HUES6 (cell line): ENCODE results near the gene AMN.
A peak's percentile ranks its signal among the peaks of the same experiment; 100 is the strongest.

Experiments
- H3K27ac ChIP-seq: 2 replicates; pipeline ENCODE4 v1.7.0; 2013; ENCODE audit warnings: low read depth, mild to moderate bottlenecking, low read length, inconsistent platforms
- H3K27me3 ChIP-seq: 2 replicates; pipeline ENCODE4 v1.6.1; 2013; ENCODE audit warnings: low read length; ENCODE audit not compliant: control insufficient read depth, insufficient read depth
- H3K36me3 ChIP-seq: 2 replicates; pipeline ENCODE4 v1.6.1; 2013; ENCODE audit warnings: low read length; ENCODE audit not compliant: control insufficient read depth, insufficient read depth
- H3K4me1 ChIP-seq: 2 replicates; pipeline ENCODE4 v1.6.1; 2013; ENCODE audit warnings: low read length; ENCODE audit not compliant: control insufficient read depth, insufficient read depth
- H3K4me3 ChIP-seq: 2 replicates; pipeline ENCODE4 v1.5.1; 2013; ENCODE audit warnings: low read depth, low read length
- H3K9ac ChIP-seq: one replicate; pipeline ENCODE4 v1.6.1; 2013; ENCODE audit warnings: mild to moderate bottlenecking, low read length
- H3K9me3 ChIP-seq: 2 replicates; pipeline ENCODE4 v1.6.1; 2013; ENCODE audit warnings: low read depth, low read length; ENCODE audit not compliant: control insufficient read depth, insufficient read depth

Gene AMN

DNA sequence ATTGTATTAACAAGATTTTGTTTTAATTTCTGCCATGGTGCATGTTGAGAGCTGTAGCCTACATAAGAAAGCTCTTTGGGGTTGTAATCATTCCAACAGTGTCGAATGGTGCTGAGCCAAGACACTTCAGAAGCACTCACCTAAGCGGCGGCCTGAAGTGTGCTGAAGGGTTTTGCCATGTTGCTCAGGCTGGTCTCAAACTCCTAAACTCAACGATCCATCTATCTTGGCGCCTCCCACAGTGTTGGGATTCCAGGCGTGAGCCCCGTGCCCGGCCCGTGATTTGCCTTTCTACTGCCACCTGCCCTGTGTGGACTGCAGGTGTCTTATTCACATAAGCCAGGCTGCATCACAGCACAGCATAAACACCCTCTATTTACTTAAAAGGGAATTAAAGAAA is 48.9 kb downstream of the AMN start:
- H3K27me3 ChIP-seq, result no peaks in the 10 kb centered on the region
- no peak overlapping the region for H3K27ac ChIP-seq
- H3K4me3 ChIP-seq, result no peak overlapping the region
- H3K36me3 ChIP-seq, result peaks cover 95% of the 10 kb centered on the region
- H3K9me3 ChIP-seq, result no peaks in the 10 kb centered on the region
- no peak overlapping the region for H3K9ac ChIP-seq
- no peaks in the 10 kb centered on the region for H3K4me1 ChIP-seq

DNA sequence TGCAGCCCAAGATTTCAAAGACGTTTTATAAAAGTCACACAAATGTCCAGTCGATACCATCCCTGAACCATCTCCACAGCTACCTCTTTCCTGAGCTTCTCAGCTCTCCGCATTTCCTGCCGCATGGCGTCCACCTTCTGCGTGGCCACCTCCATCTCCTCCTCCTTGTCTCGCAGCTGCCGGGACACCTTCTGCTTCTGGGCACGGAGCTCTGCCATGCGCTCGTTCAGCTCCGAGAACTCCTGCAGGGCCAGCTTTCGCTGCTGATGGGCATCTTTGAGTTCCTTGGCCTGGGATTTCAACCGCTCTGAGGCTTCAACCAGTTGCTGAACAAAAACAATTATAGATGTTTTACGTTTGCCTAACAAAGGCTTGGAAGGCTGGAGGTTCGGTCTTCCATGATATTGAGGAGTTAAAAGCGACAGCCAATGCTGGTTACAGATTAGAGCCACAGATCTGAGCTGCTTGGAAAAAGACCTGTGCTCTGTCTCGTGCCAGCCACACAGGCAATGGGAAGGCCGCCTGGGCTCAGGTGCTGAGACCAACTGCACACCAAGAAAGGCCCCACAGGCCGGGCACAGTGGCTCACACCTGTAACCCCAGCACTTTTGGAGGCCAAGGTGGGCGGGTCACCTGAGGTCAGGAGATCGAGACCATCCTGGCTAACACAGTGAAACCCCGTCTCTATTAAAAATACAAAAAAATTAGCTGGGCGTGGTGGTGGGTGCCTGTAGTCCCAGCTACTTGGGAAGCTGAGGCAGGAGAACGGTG is 49.6 kb downstream of the AMN start:
- H3K27me3 ChIP-seq, result no peaks in the 10 kb centered on the region
- no peak overlapping the region for H3K27ac ChIP-seq
- peaks cover 94% of the 10 kb centered on the region for H3K36me3 ChIP-seq
- no peak overlapping the region for H3K9ac ChIP-seq
- H3K9me3 ChIP-seq, result no peaks in the 10 kb centered on the region
- no peaks in the 10 kb centered on the region for H3K4me1 ChIP-seq
- no peak overlapping the region for H3K4me3 ChIP-seq

DNA sequence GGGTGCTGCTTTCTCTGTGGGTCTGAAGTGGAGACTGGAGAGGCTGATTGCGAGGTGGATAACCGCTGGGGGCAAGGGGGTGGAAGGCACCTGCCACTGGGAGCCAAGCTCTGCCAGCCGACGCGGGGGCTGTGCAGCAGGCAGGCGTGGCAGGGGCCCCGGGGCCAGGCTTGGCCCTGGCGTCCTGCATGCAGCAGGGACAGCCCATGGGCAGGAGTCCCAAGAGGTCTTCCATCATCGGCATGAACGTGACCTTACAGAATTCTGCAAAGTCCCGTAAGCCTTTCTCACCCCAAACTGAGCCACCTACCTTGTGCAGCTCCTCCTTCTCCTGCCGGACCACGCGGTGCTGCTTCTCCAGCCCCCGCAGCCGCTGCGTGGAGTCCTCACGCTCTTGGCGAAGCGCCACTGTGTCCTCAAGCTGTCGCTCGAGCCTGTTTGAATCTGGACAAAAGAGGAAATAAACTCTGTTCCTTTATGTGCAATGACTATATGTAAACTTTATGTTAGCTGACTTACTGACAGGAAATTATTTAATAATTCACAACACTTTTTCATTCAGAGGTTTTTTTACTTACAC is 51.3 kb downstream of the AMN start:
- H3K27me3 ChIP-seq, result no peaks in the 10 kb centered on the region
- no peak overlapping the region for H3K27ac ChIP-seq
- peaks cover 93% of the 10 kb centered on the region for H3K36me3 ChIP-seq
- no peak overlapping the region for H3K4me3 ChIP-seq
- no peaks in the 10 kb centered on the region for H3K9me3 ChIP-seq
- H3K9ac ChIP-seq, result no peak overlapping the region
- no peaks in the 10 kb centered on the region for H3K4me1 ChIP-seq

DNA sequence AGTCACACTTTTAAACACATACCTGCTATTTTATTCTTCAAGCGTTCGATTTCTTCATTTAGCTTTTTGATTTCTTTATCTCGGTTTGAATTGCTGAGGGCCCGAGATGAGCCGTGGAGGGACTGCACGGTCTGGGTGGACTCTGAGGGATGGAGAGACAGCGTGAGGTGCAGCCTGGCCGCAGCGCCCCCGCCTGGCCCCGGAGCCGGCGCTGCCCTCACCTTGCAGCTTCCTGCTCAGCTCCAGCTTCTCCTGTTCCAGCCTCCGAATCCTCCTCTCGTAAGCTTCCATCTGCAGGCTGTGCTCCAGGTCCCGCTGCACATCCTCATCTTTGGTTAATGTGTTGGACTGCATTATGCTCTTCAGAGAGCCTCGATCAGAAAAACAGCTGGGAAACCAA is 53.2 kb downstream of the AMN start:
- H3K36me3 ChIP-seq, result peaks cover 89% of the 10 kb centered on the region
- no peaks in the 10 kb centered on the region for H3K9me3 ChIP-seq
- no peak overlapping the region for H3K9ac ChIP-seq
- H3K4me1 ChIP-seq, result no peaks in the 10 kb centered on the region
- H3K27ac ChIP-seq, result no peak overlapping the region
- no peak overlapping the region for H3K4me3 ChIP-seq
- no peaks in the 10 kb centered on the region for H3K27me3 ChIP-seq

- H3K4me3 ChIP-seq, result no peak overlapping the region
- no peaks in the 10 kb centered on the region for H3K9me3 ChIP-seq
- H3K4me1 ChIP-seq, result no peaks in the 10 kb centered on the region
- H3K36me3 ChIP-seq, result peaks cover 89% of the 10 kb centered on the region
- H3K27ac ChIP-seq, result 0 out of 2 replicates have a peak overlapping the region, but pooled peaks have one; percentile 40
- no peak overlapping the region for H3K9ac ChIP-seq
- no peaks in the 10 kb centered on the region for H3K27me3 ChIP-seq
Observed at GRCh38 chr14:102977475-102977874, 55.0 kb downstream of the AMN start.

GRCh38 chr14:102979406-102979805 is 56.9 kb downstream of the AMN start:
- Histone ChIP-seq H3K27ac (no peak overlapping the region), H3K4me1 (no peaks in the 10 kb centered on the region), H3K4me3 (no peak overlapping the region), H3K36me3 (peaks cover 82% of the 10 kb centered on the region), H3K9me3 (no peaks in the 10 kb centered on the region), H3K27me3 (no peaks in the 10 kb centered on the region), H3K9ac (no peak overlapping the region)

- H3K9ac ChIP-seq, result no peak overlapping the region
- no peak overlapping the region for H3K27ac ChIP-seq
- H3K36me3 ChIP-seq, result peaks cover 83% of the 10 kb centered on the region
- no peaks in the 10 kb centered on the region for H3K27me3 ChIP-seq
- H3K4me3 ChIP-seq, result no peak overlapping the region
- no peaks in the 10 kb centered on the region for H3K4me1 ChIP-seq
- H3K9me3 ChIP-seq, result no peaks in the 10 kb centered on the region
Observed at GRCh38 chr14:102980409-102980810, 57.9 kb downstream of the AMN start.
